ENCODE results near the gene RB1.

GRCh38 chr13:48295271-48295670 is 8.3 kb upstream of the RB1 start:
- TF ChIP-seq TAF1 (IDR thresholded peaks at IDR 0.05; ENCODE audit: low read depth, low read length): no peak
- no peak for TF ChIP-seq POLR2A (IDR thresholded peaks at IDR 0.05; ENCODE audit: low read depth, low read length)
- TF ChIP-seq POLR2AphosphoS5 (IDR thresholded peaks at IDR 0.05; ENCODE audit: low read depth, low read length): no peak
- no peak for TF ChIP-seq SPI1 (IDR thresholded peaks at IDR 0.05; ENCODE audit: low read depth, low read length)
